Thoracic aorta (tissue), 2 donors: ENCODE results near the gene TGFBR2. TPM values are rescaled to one million over a fixed set of nuclear protein-coding genes. Genes with fewer than 3 reads are reported as not detected.

Experiments used
- ATAC-seq: fragments of 150-250 bp; one replicate; pipeline ENCODE4 v1.8.0; 2017; ENCODE audit warnings: low read depth; ENCODE audit not compliant: insufficient number of reproducible peaks, low FRiP score
- DNase-seq: peaks from one replicate; pipeline ENCODE4 v3.0.0-alpha.2; 2020; ENCODE audit warnings: low spot score
- H3K27ac ChIP-seq, 2 donors: fragments of 200-600 bp; sonication (generic); 1 replicate in 1 of 2; 2 replicates in 1 of 2; pipeline ENCODE4 v1.5.1; 2016; ENCODE audit warnings: mild to moderate bottlenecking in 2 of 2, moderate library complexity in 2 of 2
- H3K27me3 ChIP-seq: fragments of 200-600 bp; sonication (generic); replicated peaks from 2 replicates; pipeline ENCODE4 v1.6.0; 2016; ENCODE audit warnings: mild to moderate bottlenecking; ENCODE audit not compliant: insufficient read depth
- H3K36me3 ChIP-seq: fragments of 200-600 bp; sonication (generic); one replicate; pipeline ENCODE4 v1.5.1; 2016
- H3K4me1 ChIP-seq, 2 donors: fragments of 200-600 bp; sonication (generic); 1 replicate in 1 of 2; 2 replicates in 1 of 2; pipeline versions ENCODE4 v1.5.1 to v1.6.0; 2016; ENCODE audit warnings: low read depth in 2 of 2, mild to moderate bottlenecking in 1 of 2; ENCODE audit not compliant: control insufficient read depth in 1 of 2
- H3K4me3 ChIP-seq: fragments of 200-600 bp; sonication (generic); 2 replicates; pipeline ENCODE4 v1.5.1; 2016; ENCODE audit warnings: mild to moderate bottlenecking
- H3K9me3 ChIP-seq: fragments of 200-600 bp; sonication (generic); 2 replicates; pipeline ENCODE4 v1.5.1; 2016
- total RNA-seq, 2 donors: library from RNA; depleted of rRNA; stranded (reverse); fragments of >200 nt; gene quantifications; one replicate each; pipeline versions ENCODE4 v1.1.0 to v1.2.3, GENCODE V29; 2016
- TF ChIP-seq, protein P1 (sequence below): fragments of 200-600 bp; sonication (generic); IDR thresholded peaks from one replicate; pipeline ENCODE4 v1.5.1; 2019; ENCODE audit warnings: antibody characterized with exemption

The TGFBR2 gene
- total RNA-seq, 2 donors from 2014 or later, result 250 to 355 TPM

DNA sequence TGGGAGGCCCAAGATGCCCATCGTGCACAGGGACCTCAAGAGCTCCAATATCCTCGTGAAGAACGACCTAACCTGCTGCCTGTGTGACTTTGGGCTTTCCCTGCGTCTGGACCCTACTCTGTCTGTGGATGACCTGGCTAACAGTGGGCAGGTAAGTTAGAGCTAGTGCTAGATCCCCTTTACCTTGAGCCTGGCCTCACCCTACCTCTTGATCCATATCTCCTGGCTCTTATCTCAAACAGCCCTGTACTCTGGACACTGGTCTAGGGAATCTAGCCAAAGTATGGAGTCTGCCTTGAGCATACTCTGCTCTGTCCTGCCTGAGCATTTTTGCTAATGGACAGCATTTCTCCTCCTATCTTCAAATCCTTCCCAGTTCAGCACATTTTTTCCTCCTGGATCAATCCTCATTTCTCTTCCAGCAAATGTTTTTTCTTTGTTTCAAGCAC, 65.9 kb downstream of the TGFBR2 start:
- no peaks in the 10 kb centered on the region for H3K27me3 ChIP-seq
- H3K27ac ChIP-seq, result peak overlapping the region in 1 of 2 donors; percentile 4
- H3K4me1 ChIP-seq, result peaks cover 18 to 32% of the 10 kb centered on the region in 2 donors
- TF ChIP-seq, protein P1, sequence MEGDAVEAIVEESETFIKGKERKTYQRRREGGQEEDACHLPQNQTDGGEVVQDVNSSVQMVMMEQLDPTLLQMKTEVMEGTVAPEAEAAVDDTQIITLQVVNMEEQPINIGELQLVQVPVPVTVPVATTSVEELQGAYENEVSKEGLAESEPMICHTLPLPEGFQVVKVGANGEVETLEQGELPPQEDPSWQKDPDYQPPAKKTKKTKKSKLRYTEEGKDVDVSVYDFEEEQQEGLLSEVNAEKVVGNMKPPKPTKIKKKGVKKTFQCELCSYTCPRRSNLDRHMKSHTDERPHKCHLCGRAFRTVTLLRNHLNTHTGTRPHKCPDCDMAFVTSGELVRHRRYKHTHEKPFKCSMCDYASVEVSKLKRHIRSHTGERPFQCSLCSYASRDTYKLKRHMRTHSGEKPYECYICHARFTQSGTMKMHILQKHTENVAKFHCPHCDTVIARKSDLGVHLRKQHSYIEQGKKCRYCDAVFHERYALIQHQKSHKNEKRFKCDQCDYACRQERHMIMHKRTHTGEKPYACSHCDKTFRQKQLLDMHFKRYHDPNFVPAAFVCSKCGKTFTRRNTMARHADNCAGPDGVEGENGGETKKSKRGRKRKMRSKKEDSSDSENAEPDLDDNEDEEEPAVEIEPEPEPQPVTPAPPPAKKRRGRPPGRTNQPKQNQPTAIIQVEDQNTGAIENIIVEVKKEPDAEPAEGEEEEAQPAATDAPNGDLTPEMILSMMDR, result no peak
- no peak overlapping the region for H3K4me3 ChIP-seq
- H3K9me3 ChIP-seq, result no peaks in the 10 kb centered on the region
- H3K36me3 ChIP-seq, result peaks cover 28% of the 10 kb centered on the region
- DNase-seq, result no peak
- no peak for ATAC-seq

DNA sequence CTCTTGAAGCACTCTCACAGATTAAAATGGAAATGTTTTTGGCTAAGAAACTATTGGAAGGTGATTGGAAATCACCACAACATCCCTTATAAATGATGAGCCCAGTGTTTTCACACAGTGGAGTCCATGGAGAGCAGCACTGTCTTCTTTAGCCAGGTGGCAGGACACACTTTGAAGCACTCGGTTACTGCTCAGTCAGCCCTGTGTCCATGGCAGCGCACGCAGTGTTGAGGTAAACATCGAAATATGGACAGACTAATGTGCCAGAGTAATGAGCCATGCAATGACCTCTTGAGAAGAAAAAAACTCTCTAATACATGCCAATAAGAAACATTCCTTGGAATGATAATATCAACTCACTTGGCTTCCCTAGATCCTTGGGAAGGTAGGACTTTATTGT, 66.6 kb downstream of the TGFBR2 start:
- DNase-seq (no peak), ATAC-seq (no peak)
- Histone ChIP-seq H3K36me3 (peaks cover 33% of the 10 kb centered on the region), H3K9me3 (no peaks in the 10 kb centered on the region), H3K27ac (peak overlapping the region in 1 of 2 donors; percentile 4), H3K4me3 (no peak overlapping the region), H3K27me3 (no peaks in the 10 kb centered on the region), H3K4me1 (peaks cover 14 to 26% of the 10 kb centered on the region in 2 donors)
- TF ChIP-seq, protein P1, result no peak

DNA sequence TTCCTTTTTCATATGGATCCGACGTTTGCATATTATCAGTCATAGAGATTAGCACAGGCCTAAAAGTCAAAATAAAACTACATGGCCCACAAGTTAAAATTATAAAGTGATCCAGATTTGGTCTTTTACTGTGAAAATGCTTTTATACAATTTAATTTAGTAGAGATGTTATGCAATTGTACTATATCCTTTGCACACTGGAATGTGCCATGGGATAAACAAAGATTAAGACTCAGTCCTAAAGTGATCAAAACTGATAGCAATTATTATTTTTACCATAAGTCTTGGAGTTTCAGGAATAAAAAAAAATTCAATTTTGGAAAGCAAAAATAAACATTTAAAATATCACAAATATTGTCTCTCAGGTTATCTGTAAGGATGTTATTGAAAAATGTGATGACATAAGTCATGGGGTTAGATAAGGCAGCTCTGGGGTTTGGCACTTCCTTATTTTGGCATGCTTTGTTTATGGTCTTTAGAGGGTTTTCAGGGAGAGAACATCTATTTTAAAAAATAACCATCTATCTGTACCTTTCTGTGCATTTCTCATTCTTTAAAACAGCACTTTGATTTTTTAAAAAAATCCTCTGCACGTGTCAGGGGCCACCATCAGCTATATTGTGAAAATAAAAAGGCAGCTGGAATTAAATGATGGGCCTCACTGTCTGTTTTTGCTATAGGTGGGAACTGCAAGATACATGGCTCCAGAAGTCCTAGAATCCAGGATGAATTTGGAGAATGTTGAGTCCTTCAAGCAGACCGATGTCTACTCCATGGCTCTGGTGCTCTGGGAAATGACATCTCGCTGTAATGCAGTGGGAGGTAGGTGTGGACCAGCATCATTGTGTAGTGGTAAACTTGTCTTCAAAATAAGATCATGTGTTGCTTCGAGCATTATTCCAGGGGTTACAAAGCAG, 67.3 kb downstream of the TGFBR2 start:
- no peak for ATAC-seq

DNA sequence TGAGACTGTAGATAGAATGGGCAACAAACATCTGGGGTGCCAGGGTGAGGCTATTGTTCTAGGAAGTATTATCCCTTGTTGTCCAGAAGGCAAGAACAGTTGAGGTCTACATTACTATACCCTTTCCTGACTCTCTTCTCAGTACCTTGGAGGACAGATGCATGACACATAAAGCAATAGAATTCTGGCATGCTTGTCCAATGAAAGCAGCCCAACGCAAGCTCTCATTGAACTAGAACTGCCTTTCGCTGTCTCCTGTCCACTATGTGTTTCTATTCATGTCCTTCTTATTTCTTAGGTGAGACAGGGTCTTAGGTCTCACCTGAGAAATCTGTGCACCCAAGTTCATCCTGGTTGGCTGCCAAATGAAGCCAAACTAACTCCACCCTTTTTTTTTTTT, 68.6 kb downstream of the TGFBR2 start:
- ATAC-seq, result no peak
- DNase-seq, result no peak
- TF ChIP-seq, protein P1, result no peak
- Histone ChIP-seq H3K27ac (no peak overlapping the region), H3K4me1 (peaks cover 14 to 25% of the 10 kb centered on the region in 2 donors), H3K9me3 (no peaks in the 10 kb centered on the region), H3K36me3 (peaks cover 43% of the 10 kb centered on the region), H3K27me3 (no peaks in the 10 kb centered on the region), H3K4me3 (no peak overlapping the region)

More for the DNA sequence above, 67.3 kb downstream of the TGFBR2 start:
- Histone ChIP-seq H3K36me3 (peaks cover 33% of the 10 kb centered on the region), H3K27ac (no peak overlapping the region), H3K4me3 (no peak overlapping the region), H3K9me3 (no peaks in the 10 kb centered on the region), H3K27me3 (no peaks in the 10 kb centered on the region), H3K4me1 (peaks cover 14 to 19% of the 10 kb centered on the region in 2 donors)
- TF ChIP-seq, protein P1, result no peak
- DNase-seq, result no peak

DNA sequence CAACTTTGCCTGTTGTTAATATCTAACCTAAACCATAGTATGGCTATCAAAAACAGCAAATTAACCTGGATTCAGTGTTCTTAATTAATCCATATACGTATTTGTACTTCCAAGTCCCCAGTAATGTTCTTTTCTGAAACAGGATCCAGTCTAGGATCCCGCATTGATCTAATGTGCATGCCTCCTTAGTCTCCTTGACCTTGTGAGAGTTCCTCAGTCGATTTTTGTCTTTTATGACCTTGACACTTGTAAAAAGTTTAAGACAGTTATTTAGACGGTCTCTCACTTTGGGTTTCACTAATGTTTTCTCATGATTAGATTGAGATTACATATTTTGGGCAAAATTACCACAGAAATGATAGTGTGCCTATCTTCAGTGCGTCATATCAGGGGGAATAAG, 69.4 kb downstream of the TGFBR2 start:
- TF ChIP-seq, protein P1, result no peak
- Histone ChIP-seq H3K27ac (no peak overlapping the region), H3K27me3 (no peaks in the 10 kb centered on the region), H3K4me1 (peaks cover 15 to 27% of the 10 kb centered on the region in 2 donors), H3K4me3 (no peak overlapping the region), H3K36me3 (peaks cover 43% of the 10 kb centered on the region), H3K9me3 (no peaks in the 10 kb centered on the region)
- DNase-seq (no peak), ATAC-seq (no peak)
